SK-N-SH treated with all-trans-retinoic acid at 6 μM for 48 hours (cell line): ENCODE measurements around the gene CFAP299.
"Not testable (repeated sequence)": the region's sequence is repeated elsewhere in the genome, so short reads cannot be mapped to it uniquely, and the experiment has no call there.

ENCODE experiments used
- ATAC-seq: fragments of 200-7000 bp; cut with Tn5 transposase; 3 replicates; pipeline ENCODE4 v1.9.1; 2020; ENCODE audit warnings: mild to moderate bottlenecking, moderate library complexity
- ARNTL ChIP-seq: fragments of 450-650 bp; formaldehyde crosslinking; IDR thresholded peaks from 2 replicates; pipeline ENCODE4 v1.5.0; 2020; ENCODE audit warnings: low read depth, mild to moderate bottlenecking, moderate library complexity, borderline replicate concordance
- BACH2 ChIP-seq: fragments of 250-450 bp; sonication (Bioruptor Pico); IDR thresholded peaks from 2 replicates; pipeline ENCODE4 v1.9.0; 2021; ENCODE audit warnings: mild to moderate bottlenecking, borderline replicate concordance
- CSDC2 ChIP-seq: fragments of 250-450 bp; sonication (Bioruptor Pico); IDR thresholded peaks from 2 replicates; pipeline ENCODE4 v1.5.0; 2020; ENCODE audit warnings: mild to moderate bottlenecking, moderate library complexity
- CSRNP3 ChIP-seq: fragments of 250-450 bp; sonication (Bioruptor Pico); IDR thresholded peaks from 2 replicates; pipeline ENCODE4 v1.5.1; 2021; ENCODE audit warnings: mild to moderate bottlenecking, moderate library complexity
- ESRRG ChIP-seq: fragments of 250-450 bp; sonication (Bioruptor Pico); IDR thresholded peaks from 2 replicates; pipeline ENCODE4 v1.6.1; 2021; ENCODE audit warnings: mild to moderate bottlenecking
- GLIS3 ChIP-seq: fragments of 250-450 bp; sonication (Bioruptor Pico); IDR thresholded peaks from 2 replicates; pipeline ENCODE4 v1.5.0; 2020; ENCODE audit warnings: mild to moderate bottlenecking, moderate library complexity
- ISL1 ChIP-seq: fragments of 250-450 bp; sonication (Bioruptor Pico); IDR thresholded peaks from 2 replicates; pipeline ENCODE4 v2.1.2; 2022; ENCODE audit warnings: mild to moderate bottlenecking, moderate library complexity
- OSR1 ChIP-seq: fragments of 250-450 bp; sonication (Bioruptor Pico); IDR thresholded peaks from 2 replicates; pipeline ENCODE4 v1.8.0; 2022; ENCODE audit warnings: moderate library complexity, mild to moderate bottlenecking, inconsistent platforms
- POU6F1 ChIP-seq: fragments of 250-450 bp; sonication (Bioruptor Pico); IDR thresholded peaks from 2 replicates; pipeline ENCODE4 v1.8.0; 2021; ENCODE audit warnings: low read depth, mild to moderate bottlenecking, moderate library complexity, borderline replicate concordance
- PPARA ChIP-seq: fragments of 250-450 bp; sonication (Bioruptor Pico); IDR thresholded peaks from 2 replicates; pipeline ENCODE4 v1.5.0; 2020; ENCODE audit warnings: mild to moderate bottlenecking, borderline replicate concordance
- RARB ChIP-seq: fragments of 250-450 bp; sonication (Bioruptor Pico); IDR thresholded peaks from 2 replicates; pipeline ENCODE4 v1.8.0; 2021; ENCODE audit warnings: mild to moderate bottlenecking, moderate library complexity
- SNAI2 ChIP-seq: fragments of 250-450 bp; sonication (Bioruptor Pico); IDR thresholded peaks from 2 replicates; pipeline ENCODE4 v1.5.0; 2020; ENCODE audit warnings: mild to moderate bottlenecking, moderate library complexity
- TCF4 ChIP-seq: fragments of 250-450 bp; sonication (Bioruptor Pico); IDR thresholded peaks from 2 replicates; pipeline ENCODE4 v1.8.0; 2021; ENCODE audit warnings: mild to moderate bottlenecking, moderate library complexity, borderline replicate concordance
- ZC3H10 ChIP-seq: fragments of 250-450 bp; sonication (Bioruptor Pico); IDR thresholded peaks from 2 replicates; pipeline ENCODE4 v1.5.1; 2021; ENCODE audit warnings: mild to moderate bottlenecking, moderate library complexity
- ZFP3 ChIP-seq: fragments of 250-450 bp; sonication (Bioruptor Pico); IDR thresholded peaks from 2 replicates; pipeline ENCODE4 v1.5.0; 2020; ENCODE audit warnings: mild to moderate bottlenecking, moderate library complexity
- ZFP30 ChIP-seq: fragments of 450-650 bp; formaldehyde crosslinking; IDR thresholded peaks from 2 replicates; pipeline ENCODE4 v1.5.0; 2022; ENCODE audit warnings: mild to moderate bottlenecking, moderate library complexity
- ZNF565 ChIP-seq: fragments of 450-650 bp; formaldehyde crosslinking; conservative IDR thresholded peaks from 2 replicates; pipeline ENCODE4 v1.5.0; 2020; ENCODE audit warnings: low read depth, mild to moderate bottlenecking, moderate library complexity
- ZNF70 ChIP-seq: fragments of 450-650 bp; formaldehyde crosslinking; IDR thresholded peaks from 2 replicates; pipeline ENCODE4 v1.5.0; 2020; ENCODE audit warnings: mild to moderate bottlenecking, moderate library complexity
- ZNF8 ChIP-seq: fragments of 450-650 bp; formaldehyde crosslinking; IDR thresholded peaks from 2 replicates; pipeline ENCODE4 v1.5.0; 2020; ENCODE audit warnings: mild to moderate bottlenecking, moderate library complexity
- TF ChIP-seq, protein P1 (sequence below): fragments of 250-450 bp; sonication (Bioruptor Pico); IDR thresholded peaks from 2 replicates; pipeline ENCODE4 v1.5.1; 2020; ENCODE audit warnings: low read depth, mild to moderate bottlenecking, moderate library complexity
- TF ChIP-seq, protein P2 (sequence below): fragments of 250-450 bp; sonication (Bioruptor Pico); IDR thresholded peaks from 2 replicates; pipeline ENCODE4 v1.8.0; 2020; ENCODE audit warnings: mild to moderate bottlenecking, moderate library complexity, borderline replicate concordance
- TF ChIP-seq, protein P3 (sequence below): fragments of 250-450 bp; sonication (Bioruptor Pico); IDR thresholded peaks from 2 replicates; pipeline ENCODE4 v1.5.0; 2020; ENCODE audit warnings: mild to moderate bottlenecking, moderate library complexity

The CFAP299 gene

GRCh38 chr4:80312124-80312523 is 23.4 kb upstream of the CFAP299 start:
- peak; percentile 62 for TF ChIP-seq ISL1 (CRISPR knock-in tag)
- TF ChIP-seq CSDC2 (CRISPR knock-in tag): no peak
- TF ChIP-seq SNAI2 (CRISPR knock-in tag): no peak
- TF ChIP-seq, protein P1, sequence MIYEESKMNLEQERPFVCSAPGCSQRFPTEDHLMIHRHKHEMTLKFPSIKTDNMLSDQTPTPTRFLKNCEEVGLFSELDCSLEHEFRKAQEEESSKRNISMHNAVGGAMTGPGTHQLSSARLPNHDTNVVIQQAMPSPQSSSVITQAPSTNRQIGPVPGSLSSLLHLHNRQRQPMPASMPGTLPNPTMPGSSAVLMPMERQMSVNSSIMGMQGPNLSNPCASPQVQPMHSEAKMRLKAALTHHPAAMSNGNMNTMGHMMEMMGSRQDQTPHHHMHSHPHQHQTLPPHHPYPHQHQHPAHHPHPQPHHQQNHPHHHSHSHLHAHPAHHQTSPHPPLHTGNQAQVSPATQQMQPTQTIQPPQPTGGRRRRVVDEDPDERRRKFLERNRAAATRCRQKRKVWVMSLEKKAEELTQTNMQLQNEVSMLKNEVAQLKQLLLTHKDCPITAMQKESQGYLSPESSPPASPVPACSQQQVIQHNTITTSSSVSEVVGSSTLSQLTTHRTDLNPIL: no peak
- TF ChIP-seq, protein P2, sequence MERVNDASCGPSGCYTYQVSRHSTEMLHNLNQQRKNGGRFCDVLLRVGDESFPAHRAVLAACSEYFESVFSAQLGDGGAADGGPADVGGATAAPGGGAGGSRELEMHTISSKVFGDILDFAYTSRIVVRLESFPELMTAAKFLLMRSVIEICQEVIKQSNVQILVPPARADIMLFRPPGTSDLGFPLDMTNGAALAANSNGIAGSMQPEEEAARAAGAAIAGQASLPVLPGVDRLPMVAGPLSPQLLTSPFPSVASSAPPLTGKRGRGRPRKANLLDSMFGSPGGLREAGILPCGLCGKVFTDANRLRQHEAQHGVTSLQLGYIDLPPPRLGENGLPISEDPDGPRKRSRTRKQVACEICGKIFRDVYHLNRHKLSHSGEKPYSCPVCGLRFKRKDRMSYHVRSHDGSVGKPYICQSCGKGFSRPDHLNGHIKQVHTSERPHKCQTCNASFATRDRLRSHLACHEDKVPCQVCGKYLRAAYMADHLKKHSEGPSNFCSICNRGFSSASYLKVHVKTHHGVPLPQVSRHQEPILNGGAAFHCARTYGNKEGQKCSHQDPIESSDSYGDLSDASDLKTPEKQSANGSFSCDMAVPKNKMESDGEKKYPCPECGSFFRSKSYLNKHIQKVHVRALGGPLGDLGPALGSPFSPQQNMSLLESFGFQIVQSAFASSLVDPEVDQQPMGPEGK (CRISPR knock-in tag): no peak
- no peak for TF ChIP-seq OSR1 (CRISPR knock-in tag)
- TF ChIP-seq ZFP30 (CRISPR knock-in tag): no peak
- TF ChIP-seq CSRNP3 (CRISPR knock-in tag): no peak
- ATAC-seq: no peak

- ATAC-seq: no peak
- TF ChIP-seq ARNTL (CRISPR knock-in tag) (no peak), TCF4 (no peak), ZNF70 (no peak), ZC3H10 (no peak), RARB (CRISPR knock-in tag) (no peak), BACH2 (CRISPR knock-in tag) (no peak), GLIS3 (CRISPR knock-in tag) (no peak)
These were observed 21.9 kb upstream of the CFAP299 start for GRCh38 chr4:80313627-80314026.

GRCh38 chr4:80315848-80316247 is 19.7 kb upstream of the CFAP299 start:
- not testable (repeated sequence) for ATAC-seq

- TF ChIP-seq CSRNP3 (CRISPR knock-in tag): no peak
- TF ChIP-seq ESRRG (CRISPR knock-in tag): no peak
- no peak for TF ChIP-seq SNAI2 (CRISPR knock-in tag)
- TF ChIP-seq ZNF565 (CRISPR knock-in tag): no peak
- TF ChIP-seq BACH2 (CRISPR knock-in tag): no peak
- TF ChIP-seq ISL1 (CRISPR knock-in tag): no peak
- TF ChIP-seq OSR1 (CRISPR knock-in tag): no peak
- TF ChIP-seq ZC3H10: no peak
- TF ChIP-seq TCF4: no peak
- no peak for TF ChIP-seq ZFP30 (CRISPR knock-in tag)
- TF ChIP-seq ARNTL (CRISPR knock-in tag): no peak
- no peak for TF ChIP-seq ZNF8 (CRISPR knock-in tag)
- TF ChIP-seq ZNF70: no peak
- TF ChIP-seq, protein P3, sequence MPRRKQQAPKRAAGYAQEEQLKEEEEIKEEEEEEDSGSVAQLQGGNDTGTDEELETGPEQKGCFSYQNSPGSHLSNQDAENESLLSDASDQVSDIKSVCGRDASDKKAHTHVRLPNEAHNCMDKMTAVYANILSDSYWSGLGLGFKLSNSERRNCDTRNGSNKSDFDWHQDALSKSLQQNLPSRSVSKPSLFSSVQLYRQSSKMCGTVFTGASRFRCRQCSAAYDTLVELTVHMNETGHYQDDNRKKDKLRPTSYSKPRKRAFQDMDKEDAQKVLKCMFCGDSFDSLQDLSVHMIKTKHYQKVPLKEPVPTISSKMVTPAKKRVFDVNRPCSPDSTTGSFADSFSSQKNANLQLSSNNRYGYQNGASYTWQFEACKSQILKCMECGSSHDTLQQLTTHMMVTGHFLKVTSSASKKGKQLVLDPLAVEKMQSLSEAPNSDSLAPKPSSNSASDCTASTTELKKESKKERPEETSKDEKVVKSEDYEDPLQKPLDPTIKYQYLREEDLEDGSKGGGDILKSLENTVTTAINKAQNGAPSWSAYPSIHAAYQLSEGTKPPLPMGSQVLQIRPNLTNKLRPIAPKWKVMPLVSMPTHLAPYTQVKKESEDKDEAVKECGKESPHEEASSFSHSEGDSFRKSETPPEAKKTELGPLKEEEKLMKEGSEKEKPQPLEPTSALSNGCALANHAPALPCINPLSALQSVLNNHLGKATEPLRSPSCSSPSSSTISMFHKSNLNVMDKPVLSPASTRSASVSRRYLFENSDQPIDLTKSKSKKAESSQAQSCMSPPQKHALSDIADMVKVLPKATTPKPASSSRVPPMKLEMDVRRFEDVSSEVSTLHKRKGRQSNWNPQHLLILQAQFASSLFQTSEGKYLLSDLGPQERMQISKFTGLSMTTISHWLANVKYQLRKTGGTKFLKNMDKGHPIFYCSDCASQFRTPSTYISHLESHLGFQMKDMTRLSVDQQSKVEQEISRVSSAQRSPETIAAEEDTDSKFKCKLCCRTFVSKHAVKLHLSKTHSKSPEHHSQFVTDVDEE (CRISPR knock-in tag): no peak
- TF ChIP-seq GLIS3 (CRISPR knock-in tag): no peak
- TF ChIP-seq, protein P1: no peak
- TF ChIP-seq RARB (CRISPR knock-in tag): no peak
- no peak for TF ChIP-seq PPARA (CRISPR knock-in tag)
- no peak for TF ChIP-seq POU6F1 (CRISPR knock-in tag)
- TF ChIP-seq ZFP3: no peak
- ATAC-seq: no peak
These were observed 14.2 kb upstream of the CFAP299 start for GRCh38 chr4:80321341-80321740.
